Muscle layer of colon (tissue), 2 donors: Measurements from ENCODE around the gene FOXO4.

Experiments
- H3K27ac ChIP-seq: one replicate; pipeline ENCODE4 v1.7.0; 2013; ENCODE audit warnings: low read depth, mild to moderate bottlenecking, low read length, moderate library complexity
- H3K27me3 ChIP-seq, 2 donors: one replicate each; pipeline ENCODE4 v1.7.0; 2013; ENCODE audit warnings: low read length in 2 of 2, mild to moderate bottlenecking in 2 of 2; ENCODE audit not compliant: insufficient read depth in 2 of 2, control insufficient read depth in 1 of 2
- H3K36me3 ChIP-seq: one replicate; pipeline ENCODE4 v1.7.0; 2013; ENCODE audit warnings: mild to moderate bottlenecking, low read length; ENCODE audit not compliant: insufficient read depth
- H3K4me1 ChIP-seq: one replicate; pipeline ENCODE4 v1.7.0; 2013; ENCODE audit warnings: mild to moderate bottlenecking, low read length; ENCODE audit not compliant: insufficient read depth
- H3K4me3 ChIP-seq, 2 donors: one replicate each; pipeline ENCODE4 v1.7.0; 2013; ENCODE audit warnings: low read length in 2 of 2, low read depth in 1 of 2, mild to moderate bottlenecking in 1 of 2, moderate library complexity in 1 of 2
- H3K9ac ChIP-seq: one replicate; pipeline ENCODE4 v1.7.0; 2013; ENCODE audit warnings: low read length
- H3K9me3 ChIP-seq: one replicate; pipeline ENCODE4 v1.7.0; 2013; ENCODE audit warnings: mild to moderate bottlenecking, low read length
- donor health status: abdominal sarcoma.
- donor health status: Adenocarcinoma of cecum.

Gene FOXO4

DNA sequence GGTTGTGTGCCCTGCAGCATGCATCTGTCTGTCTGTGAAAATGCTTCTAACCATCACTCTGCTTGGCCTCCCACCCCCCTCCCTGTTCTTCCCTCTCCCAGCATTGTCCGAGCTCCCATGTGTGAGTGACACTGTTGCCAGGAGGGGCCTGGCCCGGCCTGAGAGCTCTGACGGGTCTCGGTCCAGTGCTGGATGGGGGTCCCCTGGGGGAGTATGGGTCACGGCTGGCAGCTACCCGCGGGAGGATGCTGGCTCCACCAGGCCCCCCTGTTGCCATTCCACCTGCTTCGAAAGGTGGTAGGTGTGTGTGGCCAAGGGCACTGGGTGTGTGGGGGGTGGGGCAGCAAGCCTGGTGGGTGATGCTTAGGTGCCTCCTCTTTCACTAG, 52.6 kb downstream of the FOXO4 start:
- Histone ChIP-seq H3K27ac (no peak overlapping the region), H3K9ac (no peak overlapping the region), H3K9me3 (no peaks in the 10 kb centered on the region), H3K4me1 (peaks cover 13% of the 10 kb centered on the region), H3K36me3 (no peaks in the 10 kb centered on the region), H3K27me3 (peaks cover 0 to 14% of the 10 kb centered on the region in 2 donors), H3K4me3 (no peak overlapping the region)

- no peak overlapping the region for H3K4me3 ChIP-seq
- H3K36me3 ChIP-seq, result no peaks in the 10 kb centered on the region
- peaks cover 0 to 8% of the 10 kb centered on the region in 2 donors for H3K27me3 ChIP-seq
- no peak overlapping the region for H3K27ac ChIP-seq
- no peaks in the 10 kb centered on the region for H3K9me3 ChIP-seq
- H3K4me1 ChIP-seq, result no peaks in the 10 kb centered on the region
- H3K9ac ChIP-seq, result no peak overlapping the region
These were observed 55.7 kb downstream of the FOXO4 start for GRCh38 chrX:71151366-71151765.
